Skeletal muscle tissue (tissue), 4 donors: ENCODE measurements around the gene PTPRN2. TPM values are rescaled to one million over a fixed set of nuclear protein-coding genes. Genes with fewer than 3 reads are reported as not detected.

Experiments
- H3K27ac ChIP-seq: one replicate; pipeline ENCODE4 v1.7.0; 2013; ENCODE audit warnings: mild to moderate bottlenecking, low read depth, low read length, inconsistent platforms
- H3K27me3 ChIP-seq, 3 donors: one replicate each; pipeline ENCODE4 v1.7.0; 2013; ENCODE audit warnings: low read length in 3 of 3; ENCODE audit not compliant: control insufficient read depth in 3 of 3, insufficient read depth in 3 of 3
- H3K36me3 ChIP-seq, 3 donors: one replicate each; pipeline ENCODE4 v1.7.0; 2013; ENCODE audit warnings: low read length in 3 of 3; ENCODE audit not compliant: control insufficient read depth in 3 of 3, insufficient read depth in 3 of 3
- H3K4me1 ChIP-seq, 3 donors: one replicate each; pipeline ENCODE4 v1.7.0; 2013; ENCODE audit warnings: low read length in 3 of 3, mild to moderate bottlenecking in 3 of 3; ENCODE audit not compliant: control insufficient read depth in 3 of 3, insufficient read depth in 3 of 3
- H3K4me3 ChIP-seq, 3 donors: one replicate each; pipeline ENCODE4 v1.7.0; 2013; ENCODE audit warnings: low read length in 3 of 3
- H3K9ac ChIP-seq, 3 donors: one replicate each; pipeline ENCODE4 v1.7.0; 2013; ENCODE audit warnings: low read length in 3 of 3, mild to moderate bottlenecking in 3 of 3, moderate library complexity in 2 of 3, low read depth in 1 of 3
- H3K9me3 ChIP-seq, 3 donors: one replicate each; pipeline ENCODE4 v1.7.0; 2013; ENCODE audit warnings: low read length in 3 of 3; ENCODE audit not compliant: control insufficient read depth in 3 of 3
- total RNA-seq: library from RNA; depleted of rRNA; stranded (reverse); fragments of >200 nt; gene quantifications from one replicate; pipeline ENCODE4 v1.2.3, GENCODE V29; 2014
- donor health status: Osteomylitis.

The PTPRN2 gene
- total RNA-seq, 1 donor from 2014 or later: 1.6 TPM

DNA sequence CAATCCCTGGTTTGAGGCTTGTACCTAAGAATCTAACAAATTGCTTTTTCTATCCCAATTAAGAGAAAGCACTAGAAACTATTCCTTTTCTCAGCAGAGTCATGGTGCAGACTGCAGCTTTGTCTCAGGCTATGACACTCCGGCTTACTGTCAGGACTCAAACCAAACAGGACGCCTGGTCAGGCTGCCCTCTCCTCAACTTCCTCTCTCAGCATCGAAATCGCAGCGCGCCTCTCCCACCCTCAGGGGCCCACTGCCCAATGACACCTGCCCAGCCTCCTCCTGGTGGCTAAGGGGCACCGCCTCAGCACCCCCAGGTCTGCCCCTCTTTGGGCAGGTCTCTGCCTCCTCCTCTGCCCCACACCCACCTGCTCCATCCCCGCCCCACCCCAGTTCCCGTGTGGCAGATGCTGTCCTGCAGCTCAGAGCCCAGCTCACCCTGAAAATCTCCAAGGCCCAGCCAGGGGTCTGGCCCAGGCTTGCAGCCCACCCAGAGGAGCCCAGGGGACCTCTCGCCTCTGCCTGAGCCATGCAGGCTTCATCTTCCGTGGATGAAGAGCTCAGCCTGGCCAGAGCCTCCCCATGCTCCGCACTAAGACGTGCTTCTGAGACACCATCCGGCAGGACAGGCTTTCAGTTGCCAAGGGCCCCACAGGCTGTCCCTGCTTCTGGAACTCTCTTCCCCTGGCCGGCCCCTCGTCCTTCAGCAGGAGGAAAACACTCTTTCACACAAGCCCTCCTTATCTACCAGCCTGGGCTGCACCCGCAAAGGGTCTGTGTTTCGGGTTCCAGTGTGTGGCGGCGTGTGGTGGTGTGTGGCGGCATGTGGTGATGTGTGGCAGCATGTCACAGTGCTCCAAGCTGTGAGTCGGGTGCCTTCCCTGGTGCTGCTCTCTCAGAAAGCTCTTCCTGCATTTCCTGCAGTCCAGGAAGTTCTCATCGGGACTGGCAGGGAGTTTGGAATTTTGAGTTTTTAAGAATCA, 16.4 kb upstream of the PTPRN2 start:
- Histone ChIP-seq H3K36me3 (peaks cover 0 to 3% (median 2%) of the 10 kb centered on the region in 3 donors), H3K4me3 (no peak overlapping the region)

DNA sequence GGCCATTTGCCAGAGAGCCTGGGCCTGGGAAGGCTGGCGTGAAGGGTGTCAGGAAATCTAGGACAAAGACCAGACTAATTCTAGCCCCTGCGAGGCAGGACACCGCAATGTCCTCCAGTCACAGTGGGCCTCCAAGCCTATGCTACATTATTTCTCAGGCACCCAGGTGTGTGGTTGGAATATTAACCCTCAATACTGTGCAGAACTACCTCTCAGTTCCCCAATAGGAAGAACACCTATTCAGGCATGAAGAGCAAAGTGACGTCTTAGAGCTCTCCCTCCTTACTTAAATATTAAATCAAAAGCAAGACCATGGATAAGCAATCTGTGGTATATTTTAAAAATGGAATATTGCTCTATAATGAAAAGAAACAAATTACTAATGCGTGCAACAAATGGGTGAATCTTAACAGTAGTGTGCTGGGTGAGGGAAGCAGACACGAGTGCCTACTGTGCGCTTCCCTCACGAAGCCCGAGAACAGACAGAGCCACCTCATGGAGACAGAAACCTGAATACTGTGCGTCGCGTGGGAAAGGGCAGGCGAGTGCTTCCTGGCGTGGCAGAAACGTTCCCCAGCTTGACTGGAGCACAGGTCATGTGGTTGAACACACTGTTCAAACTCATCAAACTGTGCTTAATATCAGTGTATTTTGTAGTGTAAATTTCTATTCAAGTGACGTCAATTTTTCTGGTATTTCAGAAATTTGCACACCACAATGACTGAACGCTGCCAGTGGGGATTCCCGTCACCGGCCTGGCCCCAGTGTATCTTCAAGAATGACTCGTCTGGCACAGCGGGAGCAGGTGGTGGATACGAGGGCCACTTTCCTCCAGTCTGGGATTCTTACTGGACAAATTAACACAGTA, 15.5 kb upstream of the PTPRN2 start:
- Histone ChIP-seq H3K9me3 (no peaks in the 10 kb centered on the region), H3K27me3 (no peaks in the 10 kb centered on the region), H3K9ac (no peak overlapping the region), H3K4me1 (no peaks in the 10 kb centered on the region), H3K4me3 (no peak overlapping the region), H3K27ac (no peak overlapping the region), H3K36me3 (peaks cover 0 to 3% (median 2%) of the 10 kb centered on the region in 3 donors)

More for the DNA sequence above, 16.4 kb upstream of the PTPRN2 start:
- H3K27me3 ChIP-seq: no peaks in the 10 kb centered on the region
- H3K4me1 ChIP-seq: no peaks in the 10 kb centered on the region
- no peak overlapping the region for H3K27ac ChIP-seq
- H3K9me3 ChIP-seq: no peaks in the 10 kb centered on the region
- no peak overlapping the region for H3K9ac ChIP-seq

DNA sequence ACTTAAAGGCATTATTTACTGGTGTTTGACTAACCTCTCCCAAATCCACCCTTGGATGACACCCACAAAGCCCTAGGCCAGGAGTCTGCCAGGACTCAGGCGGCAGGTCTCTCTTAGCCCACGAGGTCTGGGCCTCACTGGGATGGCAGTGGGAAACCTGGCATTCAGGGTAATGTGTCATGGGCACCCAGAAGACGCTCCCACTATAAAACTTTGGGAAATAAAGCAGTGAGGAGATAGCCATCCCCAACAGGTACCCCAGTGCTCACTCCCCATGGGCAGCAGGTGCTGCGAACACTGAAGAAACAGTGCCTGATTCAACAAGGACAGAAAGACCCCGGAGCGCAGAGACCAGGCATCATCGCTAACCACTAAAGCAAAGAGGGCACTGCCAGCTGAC, 14.4 kb upstream of the PTPRN2 start:
- Histone ChIP-seq H3K27me3 (no peaks in the 10 kb centered on the region), H3K4me3 (no peak overlapping the region), H3K36me3 (no peaks in the 10 kb centered on the region), H3K9ac (no peak overlapping the region), H3K4me1 (no peaks in the 10 kb centered on the region), H3K27ac (no peak overlapping the region), H3K9me3 (no peaks in the 10 kb centered on the region)

DNA sequence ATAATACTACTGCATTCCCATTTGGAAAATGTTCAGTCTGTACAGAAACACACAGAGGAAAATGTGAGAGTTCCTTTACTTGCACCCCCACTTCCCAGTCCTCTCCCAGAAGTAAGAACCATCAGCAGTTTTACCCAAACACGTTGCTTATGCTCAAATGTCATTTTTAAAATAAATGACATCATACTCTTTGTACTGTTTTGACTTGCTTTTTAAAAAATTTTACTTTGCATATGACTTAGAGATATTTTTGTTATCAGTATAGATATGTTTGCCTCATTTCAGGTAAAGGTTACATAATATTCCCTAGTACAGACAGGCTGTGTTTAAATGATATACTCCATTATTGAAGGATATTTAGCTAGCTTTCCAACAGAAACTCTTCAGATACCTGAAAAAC, 13.5 kb upstream of the PTPRN2 start:
- no peaks in the 10 kb centered on the region for H3K36me3 ChIP-seq

DNA sequence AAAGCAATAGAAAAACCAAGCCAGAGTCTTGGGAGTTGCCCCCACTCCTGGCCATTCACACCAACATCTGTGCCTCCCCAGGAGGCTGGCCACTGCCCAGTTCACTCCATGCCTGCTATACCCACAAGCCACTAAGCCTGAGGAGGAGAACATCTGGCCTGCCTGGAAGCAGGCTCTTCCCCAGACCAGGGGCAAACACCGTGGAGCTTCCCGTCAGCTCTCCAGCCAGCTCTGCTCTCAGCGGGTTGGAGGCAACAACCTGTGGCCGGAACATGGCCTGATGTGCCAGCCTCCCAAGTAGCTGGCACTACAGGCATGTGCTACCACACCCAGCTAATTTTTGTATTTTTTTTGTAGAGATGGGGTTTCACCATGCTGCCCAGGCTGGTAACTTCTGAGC, 9.1 kb upstream of the PTPRN2 start:
- H3K36me3 ChIP-seq: no peaks in the 10 kb centered on the region
- no peak overlapping the region for H3K9ac ChIP-seq
- H3K4me3 ChIP-seq: no peak overlapping the region
- H3K27me3 ChIP-seq: peaks cover 0 to 3% (median 0%) of the 10 kb centered on the region in 3 donors
- no peak overlapping the region for H3K27ac ChIP-seq
- H3K9me3 ChIP-seq: peaks cover 0 to 6% (median 4%) of the 10 kb centered on the region in 3 donors
- H3K4me1 ChIP-seq: no peaks in the 10 kb centered on the region

More for the DNA sequence above, 13.5 kb upstream of the PTPRN2 start:
- Histone ChIP-seq H3K27ac (no peak overlapping the region), H3K9ac (no peak overlapping the region), H3K4me3 (no peak overlapping the region), H3K27me3 (no peaks in the 10 kb centered on the region), H3K4me1 (no peaks in the 10 kb centered on the region), H3K9me3 (no peaks in the 10 kb centered on the region)

DNA sequence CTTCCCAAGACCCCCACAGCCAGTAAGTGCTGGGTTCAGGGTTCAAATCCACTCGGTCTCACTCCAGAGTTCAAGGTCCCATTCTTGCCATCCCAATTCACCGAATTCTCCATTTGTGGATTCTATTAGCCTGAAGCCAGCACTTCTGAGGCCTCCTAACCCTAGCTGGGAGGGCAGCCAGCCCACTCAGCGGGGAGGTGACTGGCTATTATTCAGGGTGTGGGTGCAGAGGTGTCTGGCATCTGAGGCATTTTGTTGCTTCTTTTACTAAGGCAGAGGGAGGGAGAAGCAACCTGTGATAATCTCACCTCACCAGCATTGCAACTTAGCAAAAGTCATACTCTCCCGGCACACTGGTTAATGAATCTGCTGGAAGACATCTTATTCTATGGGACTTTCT, 8.7 kb upstream of the PTPRN2 start:
- Histone ChIP-seq H3K27ac (no peak overlapping the region), H3K27me3 (peaks cover 0 to 3% (median 0%) of the 10 kb centered on the region in 3 donors), H3K36me3 (no peaks in the 10 kb centered on the region), H3K4me1 (no peaks in the 10 kb centered on the region), H3K9ac (no peak overlapping the region), H3K9me3 (peaks cover 0 to 6% (median 4%) of the 10 kb centered on the region in 3 donors), H3K4me3 (no peak overlapping the region)

DNA sequence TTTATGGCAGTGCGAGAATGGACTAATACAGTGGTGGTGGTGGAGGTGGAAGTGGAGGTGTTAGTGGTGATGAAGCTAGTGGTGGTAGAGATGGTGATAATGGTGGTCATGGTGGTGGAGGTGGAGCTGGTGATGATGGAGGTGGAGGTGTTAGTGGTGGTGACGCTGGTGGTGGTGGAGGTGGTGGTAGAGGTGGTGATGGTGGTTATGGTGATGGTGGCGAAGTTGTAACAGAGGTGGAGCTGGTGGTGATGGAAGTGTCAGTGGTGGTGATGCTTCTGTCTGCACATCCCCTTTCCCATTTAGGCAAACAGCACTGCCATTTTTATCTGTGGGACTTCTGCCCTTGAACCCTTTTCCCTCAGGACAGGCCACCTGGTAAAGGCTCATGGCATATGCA, 7.4 kb upstream of the PTPRN2 start:
- Histone ChIP-seq H3K4me3 (no peak overlapping the region), H3K27me3 (peaks cover 0 to 3% (median 0%) of the 10 kb centered on the region in 3 donors), H3K27ac (no peak overlapping the region), H3K9ac (no peak overlapping the region), H3K36me3 (no peaks in the 10 kb centered on the region), H3K9me3 (peaks cover 0 to 6% (median 4%) of the 10 kb centered on the region in 3 donors), H3K4me1 (no peaks in the 10 kb centered on the region)

DNA sequence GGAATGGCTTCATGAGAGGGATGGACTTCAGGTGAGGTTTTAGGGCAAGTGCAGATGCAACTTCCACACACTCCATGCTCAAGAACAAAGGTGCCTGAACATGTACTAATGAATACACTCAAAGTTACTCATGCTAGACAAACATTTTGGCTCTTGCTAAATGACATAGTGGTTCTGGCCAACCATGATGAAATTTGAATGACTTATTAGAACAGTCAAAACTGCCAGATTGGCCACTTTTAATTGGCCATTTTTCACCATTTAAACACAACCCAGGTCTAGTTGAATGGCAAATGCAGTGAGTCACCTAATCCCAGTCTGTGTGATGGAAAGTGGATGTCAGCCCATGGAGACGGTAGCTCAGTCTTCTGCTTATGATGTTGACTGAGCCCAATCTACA, 4.9 kb upstream of the PTPRN2 start:
- Histone ChIP-seq H3K4me3 (no peak overlapping the region), H3K27me3 (peaks cover 0 to 13% (median 8%) of the 10 kb centered on the region in 3 donors), H3K4me1 (peaks cover 0 to 2% (median 0%) of the 10 kb centered on the region in 3 donors), H3K9me3 (peaks cover 0 to 6% (median 4%) of the 10 kb centered on the region in 3 donors), H3K36me3 (no peaks in the 10 kb centered on the region), H3K27ac (no peak overlapping the region), H3K9ac (no peak overlapping the region)

DNA sequence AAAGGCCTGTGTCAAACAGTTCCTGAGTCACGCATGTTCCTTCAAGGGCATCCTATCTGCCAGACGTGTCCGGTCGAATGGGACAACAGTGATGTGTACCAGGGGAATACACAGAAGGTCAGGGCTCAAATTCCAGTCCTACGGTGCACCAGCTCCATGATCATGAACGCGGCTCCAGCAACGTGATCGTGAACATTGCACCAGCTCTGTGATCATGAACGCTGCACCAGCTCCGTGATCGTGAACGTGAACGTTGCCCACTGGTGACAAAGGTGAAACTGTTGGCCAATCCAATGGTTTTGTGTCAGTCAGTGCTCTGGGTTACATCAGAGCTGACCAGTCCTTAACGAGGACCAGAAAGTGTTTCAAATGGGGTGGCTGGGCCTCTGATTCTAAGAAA, 4.3 kb upstream of the PTPRN2 start:
- Histone ChIP-seq H3K4me3 (no peak overlapping the region), H3K9ac (no peak overlapping the region), H3K36me3 (no peaks in the 10 kb centered on the region), H3K9me3 (peaks cover 0 to 6% (median 4%) of the 10 kb centered on the region in 3 donors), H3K27me3 (peaks cover 0 to 13% (median 8%) of the 10 kb centered on the region in 3 donors), H3K27ac (no peak overlapping the region), H3K4me1 (peaks cover 0 to 2% (median 0%) of the 10 kb centered on the region in 3 donors)
